Neuron (in vitro differentiated cells): ENCODE results near the gene ELF1.

Source experiments
- H2AFZ ChIP-seq: one replicate; pipeline ENCODE4 v1.6.1; 2013; ENCODE audit warnings: low read depth, mild to moderate bottlenecking, inconsistent platforms, low read length, moderate library complexity
- H3K27me3 ChIP-seq: one replicate; pipeline ENCODE4 v1.6.1; 2013; ENCODE audit warnings: low read length; ENCODE audit not compliant: insufficient read depth
- H3K36me3 ChIP-seq: one replicate; pipeline ENCODE4 v1.6.1; 2013; ENCODE audit warnings: low read length; ENCODE audit not compliant: insufficient read depth
- H3K4me1 ChIP-seq: one replicate; pipeline ENCODE4 v1.6.1; 2013; ENCODE audit warnings: low read length; ENCODE audit not compliant: insufficient read depth
- H3K4me3 ChIP-seq: 2 replicates; pipeline ENCODE4 v1.5.1; 2013; ENCODE audit warnings: mild to moderate bottlenecking, low read length, moderate library complexity
- H3K9me3 ChIP-seq: one replicate; pipeline ENCODE4 v1.6.1; 2013; ENCODE audit warnings: low read length

ELF1 gene

DNA sequence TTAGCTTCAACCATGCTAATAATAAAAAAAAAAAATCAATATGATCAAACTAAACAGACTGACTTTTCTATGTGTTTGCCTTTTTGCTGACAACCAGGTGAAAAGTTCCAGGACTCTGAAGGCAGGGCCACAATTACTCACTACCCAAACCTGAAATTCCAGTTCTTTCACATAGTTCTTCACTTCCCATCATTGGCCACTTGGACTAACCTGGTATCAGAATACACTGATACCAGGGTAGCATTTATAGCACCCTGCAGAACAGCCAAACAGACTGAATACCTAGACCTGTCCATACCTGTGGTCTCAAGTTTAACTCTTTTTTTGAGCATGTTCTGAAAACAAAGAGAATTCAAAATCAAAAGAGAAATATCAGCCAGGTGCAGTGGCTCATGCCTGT lies 25.1 kb downstream of the ELF1 start:
- no peaks in the 10 kb centered on the region for H3K4me1 ChIP-seq
- no peaks in the 10 kb centered on the region for H3K27me3 ChIP-seq
- H2AFZ ChIP-seq: no peak overlapping the region
- H3K36me3 ChIP-seq: no peaks in the 10 kb centered on the region
- H3K9me3 ChIP-seq: no peaks in the 10 kb centered on the region
- no peak overlapping the region for H3K4me3 ChIP-seq

DNA sequence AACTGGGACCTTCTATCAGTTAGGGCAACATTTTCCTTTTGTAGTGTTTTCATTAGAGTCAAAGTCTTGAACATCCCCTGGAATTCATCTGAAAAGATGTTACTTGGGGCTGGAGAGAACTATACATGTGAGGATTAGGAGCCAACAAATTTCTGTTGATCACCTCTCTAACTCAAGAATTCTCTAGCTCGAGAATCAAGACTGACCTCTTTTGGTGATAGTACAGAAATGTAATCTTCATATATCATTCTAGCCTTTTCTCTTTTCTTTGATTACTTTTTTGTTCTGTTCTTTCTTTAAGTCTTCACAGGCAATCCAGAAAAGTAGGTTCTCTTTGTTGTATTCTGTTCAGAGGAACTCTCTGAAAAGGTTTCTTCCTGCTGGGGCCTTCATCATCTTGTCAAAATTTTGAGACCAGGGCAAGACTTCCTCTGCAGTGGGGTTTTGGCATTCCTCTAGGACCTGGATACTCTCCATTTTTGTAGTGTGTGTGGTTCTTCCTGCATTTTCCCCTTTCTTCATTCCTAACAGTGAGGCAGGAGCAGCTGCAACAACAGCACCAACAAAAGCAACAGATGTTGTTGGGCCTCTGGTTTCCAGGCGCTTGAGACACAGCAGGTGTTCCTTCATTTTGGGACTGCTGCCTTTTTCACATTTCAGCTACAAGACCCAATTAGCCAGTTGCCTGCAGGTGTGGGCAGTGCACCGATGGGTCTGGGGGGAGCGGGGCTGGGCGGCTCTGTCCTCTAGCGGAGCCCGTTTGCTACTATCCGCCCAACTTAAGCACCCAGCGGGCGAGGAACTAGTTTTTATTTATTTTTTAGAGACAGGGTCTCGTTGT lies 26.2 kb downstream of the ELF1 start:
- H2AFZ ChIP-seq: no peak overlapping the region
- H3K4me1 ChIP-seq: no peaks in the 10 kb centered on the region
- no peak overlapping the region for H3K4me3 ChIP-seq
- H3K27me3 ChIP-seq: no peaks in the 10 kb centered on the region
- H3K36me3 ChIP-seq: no peaks in the 10 kb centered on the region
- H3K9me3 ChIP-seq: no peaks in the 10 kb centered on the region

DNA sequence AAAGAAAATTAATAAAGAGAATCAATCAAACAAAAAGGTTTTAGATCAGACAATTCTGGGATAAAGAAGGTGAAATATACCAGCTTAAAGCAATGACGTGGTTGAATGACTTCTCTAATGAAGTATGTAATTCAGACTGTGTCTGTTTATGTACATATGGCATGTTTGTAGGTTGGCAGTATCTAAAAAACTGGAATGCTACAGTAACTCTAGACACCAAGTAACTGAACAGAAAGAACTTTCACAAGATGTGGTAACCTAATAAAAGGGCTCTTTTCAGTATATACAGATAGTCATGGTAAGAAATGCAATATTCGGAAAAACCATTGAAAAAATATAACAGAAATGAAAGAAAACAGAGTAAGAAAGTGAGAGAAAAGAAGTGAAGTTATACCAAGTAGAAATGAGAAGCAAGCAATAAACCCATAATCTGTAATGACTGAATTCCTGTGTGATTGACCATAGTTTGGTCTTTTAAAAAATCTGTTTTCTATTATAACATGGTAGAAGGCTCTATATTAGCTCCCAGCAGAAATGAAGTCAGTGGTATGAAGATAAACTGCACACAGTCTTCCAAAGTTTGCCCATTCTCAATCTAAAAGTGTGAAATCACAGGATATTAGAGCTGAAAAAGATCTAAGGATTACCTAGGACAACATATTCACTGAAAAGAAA lies 31.4 kb downstream of the ELF1 start:
- no peaks in the 10 kb centered on the region for H3K9me3 ChIP-seq
- H3K27me3 ChIP-seq: no peaks in the 10 kb centered on the region
- no peak overlapping the region for H2AFZ ChIP-seq
- H3K4me1 ChIP-seq: no peaks in the 10 kb centered on the region
- no peaks in the 10 kb centered on the region for H3K36me3 ChIP-seq
- H3K4me3 ChIP-seq: no peak overlapping the region

DNA sequence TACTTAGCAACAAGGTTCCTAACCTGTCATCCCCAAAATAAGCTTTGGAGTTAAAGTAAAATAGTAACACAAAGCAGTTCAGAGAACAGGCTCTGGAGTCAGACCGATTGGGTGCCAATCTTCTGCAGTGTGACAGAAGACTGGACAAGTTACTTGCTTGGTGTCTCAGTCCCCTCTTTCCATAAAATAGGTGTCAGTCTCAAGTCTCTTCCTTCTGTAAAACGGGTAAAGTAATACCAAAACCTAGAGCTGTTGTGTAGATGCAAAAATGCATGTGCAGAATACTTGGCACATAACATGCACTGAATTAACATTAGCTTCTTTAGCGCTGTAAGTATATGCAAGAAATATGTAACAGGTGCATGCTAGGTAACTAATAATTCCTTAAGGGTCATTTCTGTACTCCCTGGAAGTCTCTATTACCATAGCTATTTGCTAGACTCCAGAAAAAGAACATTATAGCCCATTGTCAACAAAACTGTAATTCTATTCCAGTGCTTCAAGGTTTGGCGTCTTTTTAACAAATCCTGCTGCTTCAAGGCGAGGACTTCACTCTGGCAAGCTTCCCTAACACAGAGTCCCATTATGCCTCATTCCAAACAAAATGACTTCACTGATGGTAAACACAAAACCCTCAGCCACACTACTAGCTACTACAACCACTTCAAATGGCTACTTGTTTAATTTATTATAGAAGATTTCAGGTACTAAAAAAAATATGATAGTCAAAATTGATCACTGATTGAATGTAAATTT lies 32.8 kb downstream of the ELF1 start:
- no peaks in the 10 kb centered on the region for H3K27me3 ChIP-seq
- no peak overlapping the region for H2AFZ ChIP-seq
- no peaks in the 10 kb centered on the region for H3K36me3 ChIP-seq
- H3K4me1 ChIP-seq: no peaks in the 10 kb centered on the region
- H3K4me3 ChIP-seq: no peak overlapping the region
- no peaks in the 10 kb centered on the region for H3K9me3 ChIP-seq

DNA sequence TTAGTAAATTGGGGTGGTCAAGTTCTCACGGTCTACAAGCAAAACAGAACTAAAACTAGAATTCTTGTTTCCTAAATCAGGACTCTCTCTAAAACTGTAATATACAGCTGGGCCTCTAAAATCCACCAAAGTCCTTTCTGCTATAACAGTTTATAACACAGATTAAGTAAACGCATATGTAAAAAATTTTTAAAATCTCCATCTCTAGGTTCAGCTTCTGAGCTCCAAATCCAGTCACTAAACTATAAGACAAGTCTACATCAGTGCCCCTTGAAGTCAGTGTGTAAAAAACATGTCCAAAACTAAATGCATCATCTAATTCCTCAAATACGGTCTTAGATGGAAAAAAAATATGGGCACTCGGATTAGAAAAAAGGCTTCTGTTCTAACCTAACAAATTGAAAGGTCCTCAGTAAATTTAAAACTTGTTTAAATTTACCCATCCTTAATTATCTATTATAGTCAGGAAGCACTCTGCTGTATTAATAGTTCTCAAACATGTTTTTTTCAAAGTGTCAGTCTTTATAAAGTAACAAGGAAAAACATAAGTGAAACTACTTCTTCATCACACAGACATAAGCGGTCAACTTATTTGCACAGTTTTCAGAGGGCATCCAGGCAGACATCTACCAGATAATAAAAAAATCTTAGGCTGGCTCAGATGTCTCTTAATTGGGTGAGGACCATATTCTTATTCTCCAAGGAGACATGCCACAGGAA lies 33.6 kb downstream of the ELF1 start:
- H3K4me3 ChIP-seq: no peak overlapping the region
- H3K9me3 ChIP-seq: no peaks in the 10 kb centered on the region
- no peaks in the 10 kb centered on the region for H3K27me3 ChIP-seq
- no peaks in the 10 kb centered on the region for H3K4me1 ChIP-seq
- no peaks in the 10 kb centered on the region for H3K36me3 ChIP-seq
- no peak overlapping the region for H2AFZ ChIP-seq

DNA sequence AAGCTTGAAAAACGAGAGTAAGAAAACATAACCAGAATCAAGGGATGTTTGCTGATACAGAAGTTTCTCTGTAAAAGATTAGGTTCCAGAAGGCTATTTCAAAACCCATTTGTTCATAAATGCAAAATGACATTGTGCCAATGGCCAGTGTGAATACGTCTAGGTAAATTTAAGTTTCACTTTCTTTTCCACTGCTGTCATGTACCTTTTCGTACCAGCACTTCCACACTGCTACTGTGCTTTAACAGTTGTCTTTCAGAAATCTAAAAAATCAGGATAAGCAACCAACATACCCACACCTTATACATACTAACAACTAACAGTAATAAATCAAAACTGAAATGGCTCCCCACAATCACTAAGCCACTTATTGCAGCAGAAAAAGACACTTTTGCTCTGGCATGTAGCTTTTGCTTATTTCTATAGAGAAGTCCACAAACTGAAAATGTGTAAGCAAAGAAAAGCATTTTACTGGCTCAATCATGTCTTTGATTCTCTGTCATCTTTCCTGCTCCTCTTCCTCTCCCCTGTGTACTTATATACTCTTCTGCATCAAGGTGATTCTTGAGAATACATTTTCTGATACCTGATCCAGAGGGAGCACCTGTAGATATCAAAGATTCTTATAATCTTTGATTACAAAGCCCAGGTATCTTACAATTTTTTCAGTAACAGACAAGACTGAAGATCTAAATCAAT lies 34.3 kb downstream of the ELF1 start:
- H3K27me3 ChIP-seq: no peaks in the 10 kb centered on the region
- no peak overlapping the region for H3K4me3 ChIP-seq
- no peaks in the 10 kb centered on the region for H3K36me3 ChIP-seq
- no peaks in the 10 kb centered on the region for H3K4me1 ChIP-seq
- no peaks in the 10 kb centered on the region for H3K9me3 ChIP-seq
- H2AFZ ChIP-seq: no peak overlapping the region

DNA sequence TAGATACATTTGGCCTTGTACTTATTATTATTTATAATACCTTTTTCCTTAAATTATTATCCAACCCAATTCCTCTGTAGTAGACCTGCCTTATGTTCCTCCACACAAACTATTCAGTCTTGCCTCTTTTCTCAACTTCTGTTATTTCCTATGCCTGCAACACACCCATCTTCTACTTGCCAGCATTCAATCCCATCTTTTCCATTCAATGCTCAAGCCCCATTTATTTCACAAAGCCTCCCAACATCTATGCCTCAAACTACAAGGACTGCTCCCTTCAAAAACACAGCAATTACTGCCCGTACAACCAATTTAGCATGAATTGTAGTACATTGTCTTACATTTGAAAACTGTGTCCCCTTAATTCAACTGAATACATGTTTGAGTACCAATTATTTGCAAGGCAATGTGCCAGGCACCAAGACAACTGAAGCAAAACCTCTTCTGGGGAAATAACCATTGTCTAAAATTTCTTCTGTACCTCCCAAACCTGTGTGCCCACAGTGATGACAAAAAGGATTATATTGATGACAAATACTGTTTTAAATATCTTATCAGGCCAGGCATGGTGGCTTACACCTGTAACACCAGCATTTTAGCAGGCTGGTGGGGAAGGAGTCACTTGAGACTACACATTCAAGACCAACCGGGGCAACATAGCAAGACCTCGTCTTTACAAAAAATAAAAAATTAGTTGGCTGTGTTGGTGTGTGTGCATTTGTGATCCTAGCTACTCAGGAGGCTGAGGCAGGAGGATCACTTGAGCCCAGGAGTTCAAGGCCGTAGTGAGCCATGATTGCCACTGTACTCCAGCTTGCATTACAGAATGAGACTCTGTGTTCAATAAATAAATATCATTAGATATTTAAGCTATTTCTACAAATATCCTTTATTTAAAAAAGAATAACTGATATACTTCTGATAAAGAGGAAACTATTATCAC lies 35.1 kb downstream of the ELF1 start:
- Histone ChIP-seq H3K36me3 (no peaks in the 10 kb centered on the region), H3K4me1 (no peaks in the 10 kb centered on the region), H2AFZ (no peak overlapping the region), H3K9me3 (no peaks in the 10 kb centered on the region), H3K4me3 (no peak overlapping the region), H3K27me3 (no peaks in the 10 kb centered on the region)

DNA sequence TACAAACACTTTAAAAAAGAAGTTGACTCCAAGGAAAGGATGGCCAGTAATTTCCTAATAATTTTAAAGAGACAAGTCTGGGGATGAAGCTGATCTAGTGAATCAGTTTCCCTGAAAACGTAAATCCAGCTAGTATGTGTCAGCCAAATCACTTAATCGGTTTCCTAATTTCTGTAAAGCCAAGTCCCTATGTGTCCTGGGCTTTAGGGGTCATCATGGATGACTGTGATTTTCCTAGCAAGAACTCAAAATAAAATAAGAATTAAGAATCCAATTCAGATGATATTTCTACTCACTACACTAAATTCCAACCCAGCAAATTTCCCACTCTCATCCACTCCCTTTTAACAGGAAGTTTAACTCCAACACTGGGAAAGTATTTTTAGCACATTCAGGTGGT lies 35.9 kb downstream of the ELF1 start:
- H3K27me3 ChIP-seq: no peaks in the 10 kb centered on the region
- no peaks in the 10 kb centered on the region for H3K9me3 ChIP-seq
- no peak overlapping the region for H3K4me3 ChIP-seq
- no peak overlapping the region for H2AFZ ChIP-seq
- H3K4me1 ChIP-seq: no peaks in the 10 kb centered on the region
- no peaks in the 10 kb centered on the region for H3K36me3 ChIP-seq

DNA sequence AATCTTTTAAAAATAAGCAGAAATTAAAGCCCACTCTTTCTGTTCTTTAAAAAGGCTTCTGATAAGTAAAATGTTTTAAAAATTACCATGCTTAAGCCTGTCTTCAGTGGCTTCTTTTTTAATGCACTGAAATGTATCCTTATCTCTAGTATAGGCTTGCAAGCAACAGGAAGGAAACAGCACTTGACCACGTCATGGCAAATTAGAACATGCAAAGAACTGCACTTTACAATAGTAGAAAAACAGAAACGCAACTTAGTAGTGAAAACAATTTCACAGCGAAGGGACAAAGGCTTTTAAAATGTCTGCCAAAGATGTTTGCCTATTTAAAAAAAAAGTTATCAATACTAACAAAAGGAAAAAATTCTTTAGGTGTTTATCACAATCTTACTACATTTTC lies 36.3 kb downstream of the ELF1 start:
- H3K36me3 ChIP-seq: no peaks in the 10 kb centered on the region
- no peaks in the 10 kb centered on the region for H3K27me3 ChIP-seq
- no peak overlapping the region for H2AFZ ChIP-seq
- H3K4me3 ChIP-seq: no peak overlapping the region
- no peaks in the 10 kb centered on the region for H3K4me1 ChIP-seq
- no peaks in the 10 kb centered on the region for H3K9me3 ChIP-seq

DNA sequence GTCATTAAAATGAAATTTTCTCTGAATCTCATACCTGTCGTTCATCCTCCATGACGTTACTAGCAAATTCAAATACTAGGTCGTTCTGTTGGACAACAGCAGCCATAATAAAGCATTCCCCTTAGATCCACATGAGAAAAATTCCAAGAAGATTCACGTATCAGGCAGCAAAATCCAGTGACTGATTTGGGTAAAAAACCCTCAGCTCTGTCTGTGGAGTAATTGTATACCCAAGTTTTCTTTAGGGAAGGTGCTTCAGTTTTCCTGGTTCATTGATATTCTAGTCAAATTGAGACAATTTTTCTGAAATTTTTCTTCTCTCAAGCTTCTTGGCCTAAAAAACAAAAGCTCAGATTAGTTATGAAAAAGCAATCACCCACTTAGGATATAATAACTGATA lies 37.2 kb downstream of the ELF1 start:
- no peaks in the 10 kb centered on the region for H3K27me3 ChIP-seq
- no peak overlapping the region for H3K4me3 ChIP-seq
- H2AFZ ChIP-seq: no peak overlapping the region
- H3K36me3 ChIP-seq: no peaks in the 10 kb centered on the region
- no peaks in the 10 kb centered on the region for H3K4me1 ChIP-seq
- H3K9me3 ChIP-seq: no peaks in the 10 kb centered on the region

DNA sequence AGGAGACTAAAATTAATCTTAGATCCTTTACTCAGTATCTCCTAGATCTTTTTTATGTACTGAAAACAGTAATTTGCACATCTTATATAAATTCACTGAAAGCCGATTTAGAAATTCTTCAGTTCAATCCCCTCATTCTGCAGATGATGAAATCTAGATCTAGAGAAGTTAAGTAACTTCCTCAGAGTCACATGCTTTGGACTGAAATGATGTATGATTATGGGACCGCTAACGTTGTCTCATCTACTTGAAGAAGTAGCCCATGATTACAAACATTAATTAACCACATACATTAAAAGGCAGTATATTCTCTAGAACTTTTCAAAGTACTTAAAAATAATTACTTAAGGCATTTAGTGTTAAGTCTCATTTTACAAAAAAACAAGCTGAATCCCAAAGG lies 37.8 kb downstream of the ELF1 start:
- no peak overlapping the region for H3K4me3 ChIP-seq
- H3K4me1 ChIP-seq: no peaks in the 10 kb centered on the region
- no peaks in the 10 kb centered on the region for H3K9me3 ChIP-seq
- no peaks in the 10 kb centered on the region for H3K36me3 ChIP-seq
- H2AFZ ChIP-seq: no peak overlapping the region
- no peaks in the 10 kb centered on the region for H3K27me3 ChIP-seq

DNA sequence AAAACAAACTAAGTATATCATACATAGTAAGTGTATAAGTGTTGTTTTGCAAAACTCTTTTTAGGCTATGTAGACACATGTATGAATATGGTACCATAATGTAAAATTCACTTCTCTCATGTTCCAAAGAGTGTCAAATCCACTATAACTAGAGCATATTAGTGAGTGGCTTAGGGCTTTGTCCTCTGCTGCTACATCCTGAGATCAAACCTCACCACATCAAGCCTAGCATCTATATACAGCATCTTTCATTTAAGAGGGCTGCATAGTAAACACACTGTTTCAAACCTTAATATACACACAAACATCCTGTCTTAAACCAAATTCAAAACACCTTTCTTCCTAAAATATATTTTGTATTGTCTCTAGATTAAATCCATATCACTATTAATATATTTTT lies 38.7 kb downstream of the ELF1 start:
- Histone ChIP-seq H3K36me3 (no peaks in the 10 kb centered on the region), H3K4me1 (no peaks in the 10 kb centered on the region), H3K4me3 (no peak overlapping the region), H3K9me3 (no peaks in the 10 kb centered on the region), H3K27me3 (no peaks in the 10 kb centered on the region), H2AFZ (no peak overlapping the region)
